Measurements from ENCODE around the gene ITPR2. TPM values are rescaled to one million over a fixed set of nuclear protein-coding genes. Genes with fewer than 3 reads are reported as not detected.

Gene ITPR2
- total and polyA plus RNA-seq, 2 of the 13 experiments (the other 11 are each of a cell fraction or from before 2014, with no cell fraction given) = 31.9 to 81.9 TPM

GRCh38 chr12:26297396-26298070 lies 535.5 kb downstream of the ITPR2 start:
- Histone ChIP-seq H3K36me3 (replicated peaks in 1 of 2; ENCODE audit: control insufficient read depth in 1 of 2, insufficient read depth in 2 of 2, low read length in 2 of 2) (no peaks in the 10 kb centered on the region), H3K27me3 (ENCODE audit: control insufficient read depth in 1 of 2, insufficient read depth in 2 of 2, low read length in 2 of 2) (peaks cover 0 to 1% of the 10 kb centered on the region in 2 experiments; a peak in 1 of 5 replicates), H4K20me1 (ENCODE audit: insufficient read depth, low read length) (no peaks in the 10 kb centered on the region), H3K4me2 (ENCODE audit: low read depth, low read length) (no peak overlapping the region), H3K9me3 (ENCODE audit: low read length) (no peaks in the 10 kb centered on the region), H3K9ac (ENCODE audit: insufficient read depth, low read depth, low read length) (no peak overlapping the region), H2AFZ (ENCODE audit: low read length) (no peak overlapping the region), H3K4me3 (replicated peaks in 1 of 3; ENCODE audit: insufficient read depth in 1 of 3, low read depth in 2 of 3, low read length in 3 of 3) (no peak overlapping the region), H3K27ac (ENCODE audit: extremely low read length, insufficient read depth, low read length) (no peak overlapping the region), H3K4me1 (ENCODE audit: insufficient read depth, low read length) (no peaks in the 10 kb centered on the region), H3K79me2 (ENCODE audit: insufficient read depth, low read length) (no peaks in the 10 kb centered on the region)
- ChIA-PET CTCF (ENCODE audit: low intra/inter-chr PET ratio, low total read pairs) (no interaction called here), POLR2A (no interaction called here)
- intact Hi-C loops (cut with micrococcal nuclease; ENCODE audit: unreplicated experiment) (no loop called here), in situ Hi-C loops (cut with HindIII; ENCODE audit: extremely low pct_ligation_motif_present, low pct_unique_long_range_greater_than_20kb) (no loop called here)
- BruUV-seq (replicated peaks) = no TSS peak
- ATAC-seq (no peak), FAIRE-seq (no peak), DNase-seq (ENCODE audit: low spot score) (no peak)
- 61% methylated on average over 8 of the region's 8 CpGs for WGBS (ENCODE audit: low lambda C conversion rate)
- TF ChIP-seq NFKB2 (CRISPR knock-in tag; IDR thresholded peaks at IDR 0.05; ENCODE audit: borderline replicate concordance) (no peak), ZBTB1 (CRISPR knock-in tag; IDR thresholded peaks at IDR 0.05; ENCODE audit: borderline replicate concordance) (no peak), AGO1 (IDR thresholded peaks at IDR 0.05; ENCODE audit: low read depth, low read length, poor library complexity, severe bottlenecking) (no peak), MNT (IDR thresholded peaks at IDR 0.05) (no peak), PHB2 (IDR thresholded peaks at IDR 0.05; ENCODE audit: partially characterized antibody) (no peak), TIGD3 (CRISPR knock-in tag; IDR thresholded peaks at IDR 0.05; ENCODE audit: borderline replicate concordance) (no peak), ZNF710 (CRISPR knock-in tag; IDR thresholded peaks at IDR 0.05; ENCODE audit: borderline replicate concordance) (no peak), THAP11 (CRISPR knock-in tag; IDR thresholded peaks at IDR 0.05) (no peak), ZC3H13 (CRISPR knock-in tag; IDR thresholded peaks at IDR 0.05) (no peak), ZNF263 (CRISPR knock-in tag; IDR thresholded peaks at IDR 0.05) (no peak), RBM22 (optimal IDR thresholded peaks at IDR 0.05; ENCODE audit: low read length) (no peak)
- TF ChIP-seq, protein P1, sequence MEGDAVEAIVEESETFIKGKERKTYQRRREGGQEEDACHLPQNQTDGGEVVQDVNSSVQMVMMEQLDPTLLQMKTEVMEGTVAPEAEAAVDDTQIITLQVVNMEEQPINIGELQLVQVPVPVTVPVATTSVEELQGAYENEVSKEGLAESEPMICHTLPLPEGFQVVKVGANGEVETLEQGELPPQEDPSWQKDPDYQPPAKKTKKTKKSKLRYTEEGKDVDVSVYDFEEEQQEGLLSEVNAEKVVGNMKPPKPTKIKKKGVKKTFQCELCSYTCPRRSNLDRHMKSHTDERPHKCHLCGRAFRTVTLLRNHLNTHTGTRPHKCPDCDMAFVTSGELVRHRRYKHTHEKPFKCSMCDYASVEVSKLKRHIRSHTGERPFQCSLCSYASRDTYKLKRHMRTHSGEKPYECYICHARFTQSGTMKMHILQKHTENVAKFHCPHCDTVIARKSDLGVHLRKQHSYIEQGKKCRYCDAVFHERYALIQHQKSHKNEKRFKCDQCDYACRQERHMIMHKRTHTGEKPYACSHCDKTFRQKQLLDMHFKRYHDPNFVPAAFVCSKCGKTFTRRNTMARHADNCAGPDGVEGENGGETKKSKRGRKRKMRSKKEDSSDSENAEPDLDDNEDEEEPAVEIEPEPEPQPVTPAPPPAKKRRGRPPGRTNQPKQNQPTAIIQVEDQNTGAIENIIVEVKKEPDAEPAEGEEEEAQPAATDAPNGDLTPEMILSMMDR (CRISPR knock-in tag; IDR thresholded peaks at IDR 0.05) = no peak
- TF ChIP-seq, protein P2, sequence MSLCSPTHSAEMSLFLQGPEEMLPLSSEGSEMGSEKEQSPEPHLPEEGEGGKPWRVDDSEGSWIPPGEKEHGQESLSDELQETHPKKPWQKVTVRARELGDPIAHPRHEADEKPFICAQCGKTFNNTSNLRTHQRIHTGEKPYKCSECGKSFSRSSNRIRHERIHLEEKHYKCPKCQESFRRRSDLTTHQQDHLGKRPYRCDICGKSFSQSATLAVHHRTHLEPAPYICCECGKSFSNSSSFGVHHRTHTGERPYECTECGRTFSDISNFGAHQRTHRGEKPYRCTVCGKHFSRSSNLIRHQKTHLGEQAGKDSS (CRISPR knock-in tag; IDR thresholded peaks at IDR 0.05; ENCODE audit: borderline replicate concordance, low read depth) = no peak
